ENCODE results near the gene PLA2G4F. TPM values are rescaled to one million over a fixed set of nuclear protein-coding genes. Genes with fewer than 3 reads are reported as not detected.

The PLA2G4F gene
- polyA plus RNA-seq, 3 donors from 2014 or later, result not detected

- no peak for DNase-seq
- H3K27ac Mint-ChIP-seq, result no peak overlapping the region
- H3K4me1 Mint-ChIP-seq, result no peaks in the 10 kb centered on the region
- H3K27me3 Mint-ChIP-seq (ENCODE audit: low read depth in 3 of 3), result peaks cover 0 to 2% (median 0%) of the 10 kb centered on the region in 3 donors
- no peak overlapping the region for H3K4me3 Mint-ChIP-seq
- H3K36me3 Mint-ChIP-seq, result peaks cover 39 to 61% (median 40%) of the 10 kb centered on the region in 3 donors
- no peaks in the 10 kb centered on the region for H3K9me3 Mint-ChIP-seq
These were observed 26.5 kb upstream of the PLA2G4F start for GRCh38 chr15:42182961-42183360.

GRCh38 chr15:42182328-42182886, 26.0 kb upstream of the PLA2G4F start:
- Mint-ChIP-seq H3K36me3 (peaks cover 35 to 60% (median 44%) of the 10 kb centered on the region in 3 donors), H3K4me1 (no peaks in the 10 kb centered on the region), H3K27me3 (ENCODE audit: low read depth in 3 of 3) (peaks cover 0 to 2% (median 0%) of the 10 kb centered on the region in 3 donors), H3K27ac (no peak overlapping the region), H3K9me3 (no peaks in the 10 kb centered on the region), H3K4me3 (no peak overlapping the region)
- DNase-seq, result no peak

- Mint-ChIP-seq H3K27ac (peak overlapping the region in 1 of 6 donors; percentile 19), H3K4me3 (no peak overlapping the region), H3K27me3 (ENCODE audit: low read depth in 3 of 3) (peaks cover 0 to 2% (median 0%) of the 10 kb centered on the region in 3 donors), H3K9me3 (no peaks in the 10 kb centered on the region), H3K36me3 (peaks cover 23 to 46% (median 37%) of the 10 kb centered on the region in 3 donors), H3K4me1 (no peaks in the 10 kb centered on the region)
- DNase-seq, result no peak
These were observed 21.6 kb upstream of the PLA2G4F start for GRCh38 chr15:42178056-42178455.

- Mint-ChIP-seq H3K9me3 (no peaks in the 10 kb centered on the region), H3K27me3 (ENCODE audit: low read depth in 3 of 3) (no peaks in the 10 kb centered on the region), H3K36me3 (peaks cover 26 to 49% (median 46%) of the 10 kb centered on the region in 3 donors), H3K4me1 (peaks cover 7 to 14% of the 10 kb centered on the region in 2 donors), H3K27ac (peak overlapping the region in 2 of 6 donors; percentile 5 to 55), H3K4me3 (no peak overlapping the region)
- no peak for DNase-seq
These were observed 19.2 kb upstream of the PLA2G4F start for GRCh38 chr15:42175671-42176070.

GRCh38 chr15:42172475-42172874, 16.0 kb upstream of the PLA2G4F start:
- DNase-seq, result no peak
- peak overlapping the region in 2 of 6 donors; percentile 8 to 34 for H3K27ac Mint-ChIP-seq
- peaks cover 7 to 14% of the 10 kb centered on the region in 2 donors for H3K4me1 Mint-ChIP-seq
- peaks cover 34 to 57% (median 45%) of the 10 kb centered on the region in 3 donors for H3K36me3 Mint-ChIP-seq
- H3K9me3 Mint-ChIP-seq, result no peaks in the 10 kb centered on the region
- no peak overlapping the region for H3K4me3 Mint-ChIP-seq
- H3K27me3 Mint-ChIP-seq (ENCODE audit: low read depth in 3 of 3), result no peaks in the 10 kb centered on the region

GRCh38 chr15:42171795-42172194, 15.4 kb upstream of the PLA2G4F start:
- Mint-ChIP-seq H3K4me3 (no peak overlapping the region), H3K27ac (no peak overlapping the region)

GRCh38 chr15:42171122-42171521, 14.7 kb upstream of the PLA2G4F start:
- no peak overlapping the region for H3K27ac Mint-ChIP-seq
- no peak overlapping the region for H3K4me3 Mint-ChIP-seq
- peaks cover 30 to 64% (median 53%) of the 10 kb centered on the region in 3 donors for H3K36me3 Mint-ChIP-seq

More at GRCh38 chr15:42171795-42172194, 15.4 kb upstream of the PLA2G4F start:
- Mint-ChIP-seq H3K4me1 (peaks cover 7 to 14% of the 10 kb centered on the region in 2 donors), H3K9me3 (no peaks in the 10 kb centered on the region), H3K27me3 (ENCODE audit: low read depth in 3 of 3) (no peaks in the 10 kb centered on the region), H3K36me3 (peaks cover 30 to 60% (median 49%) of the 10 kb centered on the region in 3 donors)
- DNase-seq, result no peak

GRCh38 chr15:42166225-42166940, 9.9 kb upstream of the PLA2G4F start:
- Mint-ChIP-seq H3K27me3 (ENCODE audit: low read depth in 3 of 3) (peaks cover 0 to 2% (median 0%) of the 10 kb centered on the region in 3 donors), H3K9me3 (no peaks in the 10 kb centered on the region), H3K4me3 (no peak overlapping the region), H3K36me3 (peaks cover 26 to 74% (median 48%) of the 10 kb centered on the region in 3 donors), H3K4me1 (peaks cover 4% of the 10 kb centered on the region in 2 donors), H3K27ac (no peak overlapping the region)
- DNase-seq, result no peak

More at GRCh38 chr15:42171122-42171521, 14.7 kb upstream of the PLA2G4F start:
- peaks cover 0 to 2% (median 0%) of the 10 kb centered on the region in 3 donors for H3K27me3 Mint-ChIP-seq (ENCODE audit: low read depth in 3 of 3)
- DNase-seq, result no peak
- H3K9me3 Mint-ChIP-seq, result no peaks in the 10 kb centered on the region
- peaks cover 7 to 14% of the 10 kb centered on the region in 2 donors for H3K4me1 Mint-ChIP-seq

GRCh38 chr15:42165106-42165505, 8.7 kb upstream of the PLA2G4F start:
- no peak for DNase-seq
- peaks cover 0 to 2% (median 0%) of the 10 kb centered on the region in 3 donors for H3K27me3 Mint-ChIP-seq (ENCODE audit: low read depth in 3 of 3)
- H3K36me3 Mint-ChIP-seq, result peaks cover 22 to 77% (median 47%) of the 10 kb centered on the region in 3 donors
- H3K27ac Mint-ChIP-seq, result no peak overlapping the region
- no peaks in the 10 kb centered on the region for H3K4me1 Mint-ChIP-seq
- H3K4me3 Mint-ChIP-seq, result no peak overlapping the region
- no peaks in the 10 kb centered on the region for H3K9me3 Mint-ChIP-seq

GRCh38 chr15:42163947-42164550, 7.6 kb upstream of the PLA2G4F start:
- H3K4me3 Mint-ChIP-seq, result no peak overlapping the region
- no peaks in the 10 kb centered on the region for H3K4me1 Mint-ChIP-seq
- peak overlapping the region in 1 of 6 donors; percentile 59 for H3K27ac Mint-ChIP-seq
- peaks cover 0 to 2% (median 0%) of the 10 kb centered on the region in 3 donors for H3K27me3 Mint-ChIP-seq (ENCODE audit: low read depth in 3 of 3)
- peaks cover 21 to 74% (median 47%) of the 10 kb centered on the region in 3 donors for H3K36me3 Mint-ChIP-seq
- DNase-seq, result no peak
- no peaks in the 10 kb centered on the region for H3K9me3 Mint-ChIP-seq

- H3K9me3 Mint-ChIP-seq, result no peaks in the 10 kb centered on the region
- H3K4me1 Mint-ChIP-seq, result no peaks in the 10 kb centered on the region
- H3K27me3 Mint-ChIP-seq (ENCODE audit: low read depth in 3 of 3), result peaks cover 0 to 2% (median 0%) of the 10 kb centered on the region in 3 donors
- DNase-seq, result no peak
- H3K36me3 Mint-ChIP-seq, result peaks cover 25 to 77% (median 50%) of the 10 kb centered on the region in 3 donors
- peak overlapping the region in 2 of 6 donors; percentile 59 for H3K27ac Mint-ChIP-seq
- no peak overlapping the region for H3K4me3 Mint-ChIP-seq
These were observed 6.9 kb upstream of the PLA2G4F start for GRCh38 chr15:42163291-42163690.

GRCh38 chr15:42160136-42160535, 3.7 kb upstream of the PLA2G4F start:
- H3K4me1 Mint-ChIP-seq, result no peaks in the 10 kb centered on the region
- no peaks in the 10 kb centered on the region for H3K9me3 Mint-ChIP-seq
- no peaks in the 10 kb centered on the region for H3K27me3 Mint-ChIP-seq (ENCODE audit: low read depth in 3 of 3)
- H3K4me3 Mint-ChIP-seq, result no peak overlapping the region
- peak overlapping the region in 1 of 6 donors; percentile 20 for H3K27ac Mint-ChIP-seq
- H3K36me3 Mint-ChIP-seq, result peaks cover 20 to 50% (median 31%) of the 10 kb centered on the region in 3 donors
- no peak for DNase-seq

GRCh38 chr15:42159381-42160015, 3.1 kb upstream of the PLA2G4F start:
- H3K36me3 Mint-ChIP-seq, result peaks cover 18 to 44% (median 31%) of the 10 kb centered on the region in 3 donors
- peaks cover 0 to 2% (median 0%) of the 10 kb centered on the region in 3 donors for H3K27me3 Mint-ChIP-seq (ENCODE audit: low read depth in 3 of 3)
- H3K9me3 Mint-ChIP-seq, result no peaks in the 10 kb centered on the region
- H3K4me1 Mint-ChIP-seq, result no peaks in the 10 kb centered on the region
- H3K27ac Mint-ChIP-seq, result no peak overlapping the region
- H3K4me3 Mint-ChIP-seq, result no peak overlapping the region
- DNase-seq, result no peak

Data from immature natural killer cell (primary cell).